Upper lobe of left lung (tissue), 4 donors: ENCODE measurements around the gene UQCR10.

Experiments used
- POLR2AphosphoS5 ChIP-seq, 2 donors: sonication (generic); formaldehyde crosslinking; IDR thresholded peaks; one replicate each; pipeline ENCODE4 v1.5.1; 2017; ENCODE audit warnings: antibody characterized with exemption in 2 of 2
- TF ChIP-seq, protein P1 (sequence below), 6 experiments: fragments of 450-650 bp in 4 of 6; fragments of 200-600 bp in 2 of 6; sonication (generic) in 2 of 6; IDR thresholded peaks; one replicate each; pipeline ENCODE4 v1.5.1; 2016 to 2019; ENCODE audit warnings: antibody characterized with exemption in 6 of 6

DNA sequence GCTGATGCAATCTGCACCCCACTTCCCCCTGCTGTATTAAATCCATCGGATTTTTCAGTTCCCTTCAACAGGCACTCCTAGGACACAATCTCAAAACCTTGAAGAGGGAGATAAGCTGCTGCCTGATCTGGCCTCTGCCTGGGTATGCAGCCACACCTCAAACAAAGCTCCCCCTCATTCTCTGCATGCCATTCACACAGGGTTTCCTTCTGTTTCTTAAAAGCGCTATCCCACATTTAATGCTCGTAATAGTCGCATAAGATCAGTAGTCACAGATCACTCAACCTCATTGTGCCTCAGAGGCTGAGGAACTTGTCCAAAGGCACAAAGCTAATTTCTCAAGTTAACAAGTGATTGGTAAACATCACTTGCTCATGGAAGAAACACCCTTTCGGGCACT, 34.0 kb downstream of the UQCR10 start:
- TF ChIP-seq, protein P1, sequence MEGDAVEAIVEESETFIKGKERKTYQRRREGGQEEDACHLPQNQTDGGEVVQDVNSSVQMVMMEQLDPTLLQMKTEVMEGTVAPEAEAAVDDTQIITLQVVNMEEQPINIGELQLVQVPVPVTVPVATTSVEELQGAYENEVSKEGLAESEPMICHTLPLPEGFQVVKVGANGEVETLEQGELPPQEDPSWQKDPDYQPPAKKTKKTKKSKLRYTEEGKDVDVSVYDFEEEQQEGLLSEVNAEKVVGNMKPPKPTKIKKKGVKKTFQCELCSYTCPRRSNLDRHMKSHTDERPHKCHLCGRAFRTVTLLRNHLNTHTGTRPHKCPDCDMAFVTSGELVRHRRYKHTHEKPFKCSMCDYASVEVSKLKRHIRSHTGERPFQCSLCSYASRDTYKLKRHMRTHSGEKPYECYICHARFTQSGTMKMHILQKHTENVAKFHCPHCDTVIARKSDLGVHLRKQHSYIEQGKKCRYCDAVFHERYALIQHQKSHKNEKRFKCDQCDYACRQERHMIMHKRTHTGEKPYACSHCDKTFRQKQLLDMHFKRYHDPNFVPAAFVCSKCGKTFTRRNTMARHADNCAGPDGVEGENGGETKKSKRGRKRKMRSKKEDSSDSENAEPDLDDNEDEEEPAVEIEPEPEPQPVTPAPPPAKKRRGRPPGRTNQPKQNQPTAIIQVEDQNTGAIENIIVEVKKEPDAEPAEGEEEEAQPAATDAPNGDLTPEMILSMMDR (IDR thresholded peaks at IDR 0.05) = no peak
- TF ChIP-seq POLR2AphosphoS5 (IDR thresholded peaks at IDR 0.05) = no peak
